ENCODE results near the gene DCP1A. TPM values are rescaled to one million over a fixed set of nuclear protein-coding genes. Genes with fewer than 3 reads are reported as not detected.
A peak's percentile ranks its signal among the peaks of the same experiment; 100 is the strongest.

The DCP1A gene
- 12.9 and 17.4 TPM in 2 replicates for polyA plus RNA-seq (2012; rRNA removed)
- 12.1 and 12.8 TPM in 2 replicates for polyA plus RNA-seq (2012; cell fraction: cytosol; rRNA removed)
- 10.9 and 17.1 TPM in 2 replicates for polyA plus RNA-seq (2012; cell fraction: nucleus; rRNA removed)

DNA sequence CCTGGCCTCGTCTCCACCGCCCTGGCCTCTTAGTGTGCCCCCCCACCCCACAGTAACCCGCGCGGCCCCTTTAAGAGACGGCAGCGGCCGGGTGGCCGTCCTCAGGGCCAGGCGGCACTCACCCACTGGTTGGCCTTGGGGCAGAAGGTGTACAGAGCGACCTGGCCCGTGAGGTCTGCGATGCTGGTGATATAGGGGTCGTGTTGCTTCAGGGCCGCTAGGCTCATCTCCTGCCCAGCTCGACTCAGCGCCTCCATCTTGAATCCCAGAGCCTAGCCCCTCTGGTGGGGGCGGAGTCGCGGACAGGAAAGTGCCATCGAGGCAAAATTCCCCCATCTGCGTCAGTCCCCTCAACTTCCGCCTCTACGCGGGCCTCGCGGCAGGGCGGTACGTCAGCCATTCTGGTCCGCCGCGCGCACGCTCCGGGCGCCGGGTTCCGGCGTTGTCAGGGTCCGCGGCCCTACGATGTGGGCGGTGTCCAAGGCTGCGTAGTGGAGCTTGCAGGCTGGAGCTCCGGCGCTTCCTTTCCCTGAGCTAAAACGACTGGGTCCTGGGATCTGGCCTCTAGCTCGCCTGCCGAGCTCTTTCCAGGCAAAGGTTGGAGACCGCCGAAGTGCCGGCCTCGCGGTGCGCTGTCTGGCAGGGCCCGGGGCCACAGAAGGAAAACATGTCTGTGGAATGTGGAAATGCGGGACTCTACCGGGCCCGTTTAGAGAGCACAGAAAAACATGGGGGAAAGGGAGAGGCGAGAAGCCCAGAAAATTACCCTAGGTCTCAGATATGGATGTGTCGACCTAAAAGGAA, at the start of gene DCP1A:
Gene DCP1A (minus strand): TSS at position 283 of the 804 bp plus-strand sequence. CDS start 26 bp downstream, at position 257.
- POLR2A ChIA-PET = interaction anchor here (0.7 to 1.8 kb wide), 6 partner anchors 8 to 544 kb away, joined by 3 to 6 read pairs (median 4); partner anchors contain the start of gene SELENOK
- TF ChIP-seq YY1 (IDR thresholded peaks at IDR 0.05; ENCODE audit: low read depth) (peak; percentile 93), JUND (IDR thresholded peaks at IDR 0.05) (no peak), NFIC (IDR thresholded peaks at IDR 0.05; ENCODE audit: borderline replicate concordance) (no peak), MXI1 (IDR thresholded peaks at IDR 0.05; ENCODE audit: low read depth, low read length) (peak; percentile 87), EP300 (IDR thresholded peaks at IDR 0.05; ENCODE audit: borderline replicate concordance in 1 of 2, low read depth in 1 of 2, low read length in 1 of 2) (peak in 1 of 2 experiments; percentile 50; a peak in 1 of 4 replicates), FOXM1 (IDR thresholded peaks at IDR 0.05; ENCODE audit: low read depth) (no peak), RFX5 (IDR thresholded peaks at IDR 0.05; ENCODE audit: low read length) (peak; percentile 35; the same call in 1 of the 2 replicates), RAD21 (IDR thresholded peaks at IDR 0.05; ENCODE audit: low read length) (no peak), POLR2AphosphoS5 (IDR thresholded peaks at IDR 0.05; ENCODE audit: low read depth, low read length) (peak; percentile 97), SMC3 (IDR thresholded peaks at IDR 0.05; ENCODE audit: low read depth, low read length) (no peak), EZH2phosphoT487 (IDR thresholded peaks at IDR 0.05; ENCODE audit: borderline replicate concordance, low read depth) (no peak), CHD2 (IDR thresholded peaks at IDR 0.05; ENCODE audit: low read length, partially characterized antibody) (peak; percentile 94), GABPA (IDR thresholded peaks at IDR 0.05; ENCODE audit: low read depth) (peak; percentile 99), ELF1 (IDR thresholded peaks at IDR 0.05) (peak; percentile 87), TCF12 (IDR thresholded peaks at IDR 0.05) (peak; percentile 36; the same call in 1 of the 2 replicates)
- TF ChIP-seq, protein P1, sequence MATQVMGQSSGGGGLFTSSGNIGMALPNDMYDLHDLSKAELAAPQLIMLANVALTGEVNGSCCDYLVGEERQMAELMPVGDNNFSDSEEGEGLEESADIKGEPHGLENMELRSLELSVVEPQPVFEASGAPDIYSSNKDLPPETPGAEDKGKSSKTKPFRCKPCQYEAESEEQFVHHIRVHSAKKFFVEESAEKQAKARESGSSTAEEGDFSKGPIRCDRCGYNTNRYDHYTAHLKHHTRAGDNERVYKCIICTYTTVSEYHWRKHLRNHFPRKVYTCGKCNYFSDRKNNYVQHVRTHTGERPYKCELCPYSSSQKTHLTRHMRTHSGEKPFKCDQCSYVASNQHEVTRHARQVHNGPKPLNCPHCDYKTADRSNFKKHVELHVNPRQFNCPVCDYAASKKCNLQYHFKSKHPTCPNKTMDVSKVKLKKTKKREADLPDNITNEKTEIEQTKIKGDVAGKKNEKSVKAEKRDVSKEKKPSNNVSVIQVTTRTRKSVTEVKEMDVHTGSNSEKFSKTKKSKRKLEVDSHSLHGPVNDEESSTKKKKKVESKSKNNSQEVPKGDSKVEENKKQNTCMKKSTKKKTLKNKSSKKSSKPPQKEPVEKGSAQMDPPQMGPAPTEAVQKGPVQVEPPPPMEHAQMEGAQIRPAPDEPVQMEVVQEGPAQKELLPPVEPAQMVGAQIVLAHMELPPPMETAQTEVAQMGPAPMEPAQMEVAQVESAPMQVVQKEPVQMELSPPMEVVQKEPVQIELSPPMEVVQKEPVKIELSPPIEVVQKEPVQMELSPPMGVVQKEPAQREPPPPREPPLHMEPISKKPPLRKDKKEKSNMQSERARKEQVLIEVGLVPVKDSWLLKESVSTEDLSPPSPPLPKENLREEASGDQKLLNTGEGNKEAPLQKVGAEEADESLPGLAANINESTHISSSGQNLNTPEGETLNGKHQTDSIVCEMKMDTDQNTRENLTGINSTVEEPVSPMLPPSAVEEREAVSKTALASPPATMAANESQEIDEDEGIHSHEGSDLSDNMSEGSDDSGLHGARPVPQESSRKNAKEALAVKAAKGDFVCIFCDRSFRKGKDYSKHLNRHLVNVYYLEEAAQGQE (IDR thresholded peaks at IDR 0.05; ENCODE audit: low read depth, low read length) = 0 out of 2 replicates have a peak, but pooled peaks have one; percentile 4
- TF ChIP-seq, protein P2, sequence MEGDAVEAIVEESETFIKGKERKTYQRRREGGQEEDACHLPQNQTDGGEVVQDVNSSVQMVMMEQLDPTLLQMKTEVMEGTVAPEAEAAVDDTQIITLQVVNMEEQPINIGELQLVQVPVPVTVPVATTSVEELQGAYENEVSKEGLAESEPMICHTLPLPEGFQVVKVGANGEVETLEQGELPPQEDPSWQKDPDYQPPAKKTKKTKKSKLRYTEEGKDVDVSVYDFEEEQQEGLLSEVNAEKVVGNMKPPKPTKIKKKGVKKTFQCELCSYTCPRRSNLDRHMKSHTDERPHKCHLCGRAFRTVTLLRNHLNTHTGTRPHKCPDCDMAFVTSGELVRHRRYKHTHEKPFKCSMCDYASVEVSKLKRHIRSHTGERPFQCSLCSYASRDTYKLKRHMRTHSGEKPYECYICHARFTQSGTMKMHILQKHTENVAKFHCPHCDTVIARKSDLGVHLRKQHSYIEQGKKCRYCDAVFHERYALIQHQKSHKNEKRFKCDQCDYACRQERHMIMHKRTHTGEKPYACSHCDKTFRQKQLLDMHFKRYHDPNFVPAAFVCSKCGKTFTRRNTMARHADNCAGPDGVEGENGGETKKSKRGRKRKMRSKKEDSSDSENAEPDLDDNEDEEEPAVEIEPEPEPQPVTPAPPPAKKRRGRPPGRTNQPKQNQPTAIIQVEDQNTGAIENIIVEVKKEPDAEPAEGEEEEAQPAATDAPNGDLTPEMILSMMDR (IDR thresholded peaks at IDR 0.05) = no peak
- TF ChIP-seq, protein P3, sequence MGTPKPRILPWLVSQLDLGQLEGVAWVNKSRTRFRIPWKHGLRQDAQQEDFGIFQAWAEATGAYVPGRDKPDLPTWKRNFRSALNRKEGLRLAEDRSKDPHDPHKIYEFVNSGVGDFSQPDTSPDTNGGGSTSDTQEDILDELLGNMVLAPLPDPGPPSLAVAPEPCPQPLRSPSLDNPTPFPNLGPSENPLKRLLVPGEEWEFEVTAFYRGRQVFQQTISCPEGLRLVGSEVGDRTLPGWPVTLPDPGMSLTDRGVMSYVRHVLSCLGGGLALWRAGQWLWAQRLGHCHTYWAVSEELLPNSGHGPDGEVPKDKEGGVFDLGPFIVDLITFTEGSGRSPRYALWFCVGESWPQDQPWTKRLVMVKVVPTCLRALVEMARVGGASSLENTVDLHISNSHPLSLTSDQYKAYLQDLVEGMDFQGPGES (IDR thresholded peaks at IDR 0.05; ENCODE audit: low read depth, low read length) = peak; percentile 28; the same call in 1 of the 2 replicates
- TF ChIP-seq, protein P4, sequence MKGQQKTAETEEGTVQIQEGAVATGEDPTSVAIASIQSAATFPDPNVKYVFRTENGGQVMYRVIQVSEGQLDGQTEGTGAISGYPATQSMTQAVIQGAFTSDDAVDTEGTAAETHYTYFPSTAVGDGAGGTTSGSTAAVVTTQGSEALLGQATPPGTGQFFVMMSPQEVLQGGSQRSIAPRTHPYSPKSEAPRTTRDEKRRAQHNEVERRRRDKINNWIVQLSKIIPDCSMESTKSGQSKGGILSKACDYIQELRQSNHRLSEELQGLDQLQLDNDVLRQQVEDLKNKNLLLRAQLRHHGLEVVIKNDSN (IDR thresholded peaks at IDR 0.05; ENCODE audit: borderline replicate concordance, low read depth) = peak; percentile 73
- TF ChIP-seq, protein P5, sequence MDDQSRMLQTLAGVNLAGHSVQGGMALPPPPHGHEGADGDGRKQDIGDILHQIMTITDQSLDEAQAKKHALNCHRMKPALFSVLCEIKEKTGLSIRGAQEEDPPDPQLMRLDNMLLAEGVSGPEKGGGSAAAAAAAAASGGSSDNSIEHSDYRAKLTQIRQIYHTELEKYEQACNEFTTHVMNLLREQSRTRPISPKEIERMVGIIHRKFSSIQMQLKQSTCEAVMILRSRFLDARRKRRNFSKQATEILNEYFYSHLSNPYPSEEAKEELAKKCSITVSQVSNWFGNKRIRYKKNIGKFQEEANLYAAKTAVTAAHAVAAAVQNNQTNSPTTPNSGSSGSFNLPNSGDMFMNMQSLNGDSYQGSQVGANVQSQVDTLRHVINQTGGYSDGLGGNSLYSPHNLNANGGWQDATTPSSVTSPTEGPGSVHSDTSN (IDR thresholded peaks at IDR 0.05) = no peak
- TF ChIP-seq, protein P6, sequence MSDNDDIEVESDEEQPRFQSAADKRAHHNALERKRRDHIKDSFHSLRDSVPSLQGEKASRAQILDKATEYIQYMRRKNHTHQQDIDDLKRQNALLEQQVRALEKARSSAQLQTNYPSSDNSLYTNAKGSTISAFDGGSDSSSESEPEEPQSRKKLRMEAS (IDR thresholded peaks at IDR 0.05; ENCODE audit: low read depth) = peak; percentile 92
- TF ChIP-seq, protein P7, sequence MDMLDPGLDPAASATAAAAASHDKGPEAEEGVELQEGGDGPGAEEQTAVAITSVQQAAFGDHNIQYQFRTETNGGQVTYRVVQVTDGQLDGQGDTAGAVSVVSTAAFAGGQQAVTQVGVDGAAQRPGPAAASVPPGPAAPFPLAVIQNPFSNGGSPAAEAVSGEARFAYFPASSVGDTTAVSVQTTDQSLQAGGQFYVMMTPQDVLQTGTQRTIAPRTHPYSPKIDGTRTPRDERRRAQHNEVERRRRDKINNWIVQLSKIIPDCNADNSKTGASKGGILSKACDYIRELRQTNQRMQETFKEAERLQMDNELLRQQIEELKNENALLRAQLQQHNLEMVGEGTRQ (IDR thresholded peaks at IDR 0.05; ENCODE audit: borderline replicate concordance, low read depth, low read length) = no peak

More for the DNA sequence above, at the start of gene DCP1A:
- H3F3A ChIP-seq (replicated peaks; ENCODE audit: insufficient read depth) = no peaks in the 10 kb centered on the region
- peaks cover 9% of the 10 kb centered on the region; the same call in 1 of the 2 replicates for H4K20me1 ChIP-seq (ENCODE audit: insufficient read depth)
- H3K4me2 ChIP-seq = peak within 1 kb of the TSS; percentile 76
- H3K79me2 ChIP-seq (ENCODE audit: insufficient read depth) = peaks cover 48% of the 10 kb centered on the region
- no peaks in the 10 kb centered on the region for H3K27me3 ChIP-seq (ENCODE audit: insufficient read depth)
- H3K9me2 ChIP-seq = no peaks in the 10 kb centered on the region
- peaks cover 5 to 21% of the 10 kb centered on the region in 2 experiments for H3K36me3 ChIP-seq (replicated peaks in 1 of 2; ENCODE audit: control insufficient read depth in 1 of 2, insufficient read depth in 2 of 2, low read length in 1 of 2)
- CTCF ChIA-PET = interaction anchor here (0.5 to 1.5 kb wide), 5 partner anchors 13 to 543 kb away, joined by 3 to 4 read pairs (median 3); no protein-coding TSS in a partner anchor
- peak within 1 kb of the TSS; percentile 80 to 86 for H3K4me3 ChIP-seq (ENCODE audit: low read depth in 2 of 2, low read length in 1 of 2)
- WGBS (ENCODE audit: low lambda C conversion rate) = 1% methylated on average over 19 of the region's 61 CpGs
- H3K4me1 ChIP-seq (ENCODE audit: control insufficient read depth in 1 of 2, insufficient read depth in 2 of 2, low read depth in 1 of 2, low read length in 1 of 2) = peaks cover 9 to 13% of the 10 kb centered on the region in 2 experiments; a peak in 3 of 4 replicates
- H2AFZ ChIP-seq (ENCODE audit: low read depth) = peak within 1 kb of the TSS; percentile 98
- H3K27ac ChIP-seq (ENCODE audit: low read depth in 2 of 2, low read length in 1 of 2) = peak within 1 kb of the TSS; percentile 77 to 94
- H3K9me3 ChIP-seq = no peaks in the 10 kb centered on the region
- peak; percentile 96 for DNase-seq
- peak within 1 kb of the TSS; percentile 95 for H3K9ac ChIP-seq

Data from SK-N-SH (cell line).